Kidney (tissue), 14 donors: ENCODE measurements around the gene TFR2. TPM values are rescaled to one million over a fixed set of nuclear protein-coding genes. Genes with fewer than 3 reads are reported as not detected.

Experiments used
- DNase-seq, 5 donors: peaks; one replicate each; pipeline ENCODE4 v3.0.0-alpha.2; 2013 to 2020
- FAIRE-seq: peaks from 2 replicates; lab custom pipeline; 2012; peaks lifted over from hg19 to GRCh38; lab: Jason Lieb, UNC
- H3K27ac ChIP-seq, 2 donors: one replicate each; pipeline ENCODE4 v1.7.0; 2013; ENCODE audit warnings: low read depth in 2 of 2, low read length in 2 of 2, inconsistent platforms in 1 of 2
- H3K27me3 ChIP-seq: one replicate; pipeline ENCODE4 v1.7.1; 2013; ENCODE audit warnings: low read length, inconsistent platforms; ENCODE audit not compliant: control insufficient read depth, insufficient read depth
- H3K36me3 ChIP-seq, 3 donors: one replicate each; pipeline versions ENCODE4 v1.7.0 to v1.7.1; 2013; ENCODE audit warnings: low read length in 3 of 3, control low read depth in 1 of 3, inconsistent platforms in 1 of 3; ENCODE audit not compliant: insufficient read depth in 3 of 3, control insufficient read depth in 2 of 3
- H3K4me1 ChIP-seq, 3 donors: one replicate each; pipeline versions ENCODE4 v1.7.0 to v1.7.1; 2013; ENCODE audit warnings: low read length in 3 of 3, inconsistent platforms in 1 of 3, low read depth in 1 of 3; ENCODE audit not compliant: control insufficient read depth in 2 of 3, insufficient read depth in 2 of 3
- H3K4me3 ChIP-seq, 3 donors: one replicate each; pipeline versions ENCODE4 v1.7.0 to v1.8.1; 2013; ENCODE audit warnings: low read length in 3 of 3, control low read depth in 1 of 3, inconsistent platforms in 1 of 3
- H3K9ac ChIP-seq, 3 donors: one replicate each; pipeline versions ENCODE4 v1.7.0 to v1.7.1; 2013; ENCODE audit warnings: low read length in 3 of 3, control low read depth in 1 of 3, inconsistent platforms in 1 of 3
- H3K9me3 ChIP-seq, 3 donors: one replicate each; pipeline versions ENCODE4 v1.7.0 to v1.7.1; 2013; ENCODE audit warnings: low read length in 3 of 3, control low read depth in 1 of 3, inconsistent platforms in 1 of 3; ENCODE audit not compliant: control insufficient read depth in 2 of 3, insufficient read depth in 1 of 3
- CTCF ChIP-seq: IDR thresholded peaks from 3 replicates; pipeline ENCODE4 v1.5.1; 2012; ENCODE audit warnings: mild to moderate bottlenecking, moderate library complexity, borderline replicate concordance; ENCODE audit not compliant: insufficient read depth; ENCODE audit errors: extremely low read depth
- intact Hi-C: fragments of 100-400 bp; cut with DNase I; formaldehyde crosslinking; loops from one replicate; pipeline ENCODE4 v1.11.1; 2022
- polyA plus RNA-seq: library from polyadenylated mRNA; stranded (reverse); fragments of 350-450 nt; fragmentation: Illumina TruSeq; extraction: RNeasy Lipid Tissue Mini Kit (QIAGEN cat#74804); gene quantifications from one replicate; pipeline ENCODE4 v1.2.3, GENCODE V29; 2014; ENCODE audit warnings: low read depth, low replicate concordance; ENCODE audit not compliant: insufficient read depth
- total RNA-seq: library from RNA; stranded (reverse); fragmentation: NEBNext Ultra II Directional; extraction: Animal tissue kit (Norgen Biotek cat#: 25700); gene quantifications from one replicate; pipeline ENCODE4 v1.2.1, GENCODE V29; 2021
- donor health status: control.
- donor health status: control.
- donor health status: control.
- donor health status: control.
- donor health status: control.
- donor health status: DM: yes; HTN: yes; CAD: no.
- donor health status: Normal renal cell carcinoma (clear cell type).

The TFR2 gene
- total and polyA plus RNA-seq, 2 donors from 2014 or later: 0.22 to 0.79 TPM

GRCh38 chr7:100687751-100688300 is 46.5 kb upstream of the TFR2 start:
- Histone ChIP-seq H3K4me3 (no peak overlapping the region), H3K36me3 (peaks cover 2 to 26% (median 12%) of the 10 kb centered on the region in 3 donors), H3K27ac (no peak overlapping the region), H3K4me1 (peaks cover 0 to 21% (median 13%) of the 10 kb centered on the region in 3 donors), H3K9ac (no peak overlapping the region), H3K27me3 (no peaks in the 10 kb centered on the region), H3K9me3 (no peaks in the 10 kb centered on the region)
- DNase-seq (peak in 1 of 5 donors; percentile 68), FAIRE-seq (no peak)
- TF ChIP-seq CTCF: no peak
- intact Hi-C loops: loop anchor here (10.0 kb wide), 2 partner anchors 113 to 223 kb away; partner anchors contain the start of genes SAP25 and SPACDR

GRCh38 chr7:100687261-100687660 is 45.9 kb upstream of the TFR2 start:
- peaks cover 2 to 26% (median 12%) of the 10 kb centered on the region in 3 donors for H3K36me3 ChIP-seq

GRCh38 chr7:100686822-100687211 is 45.5 kb upstream of the TFR2 start:
- intact Hi-C loops: loop anchor here (10.0 kb wide), 2 partner anchors 112 to 222 kb away; partner anchors contain the start of genes SAP25 and SPACDR
- Histone ChIP-seq H3K27ac (no peak overlapping the region), H3K36me3 (peaks cover 2 to 26% (median 12%) of the 10 kb centered on the region in 3 donors), H3K9ac (no peak overlapping the region), H3K27me3 (no peaks in the 10 kb centered on the region), H3K4me3 (no peak overlapping the region), H3K4me1 (peaks cover 0 to 11% (median 6%) of the 10 kb centered on the region in 3 donors), H3K9me3 (no peaks in the 10 kb centered on the region)
- no peak for FAIRE-seq
- TF ChIP-seq CTCF: no peak
- DNase-seq: peak in 1 of 5 donors; percentile 56

More at GRCh38 chr7:100687261-100687660, 45.9 kb upstream of the TFR2 start:
- FAIRE-seq: no peak
- Histone ChIP-seq H3K9me3 (no peaks in the 10 kb centered on the region), H3K27ac (no peak overlapping the region), H3K9ac (no peak overlapping the region), H3K4me3 (no peak overlapping the region), H3K27me3 (no peaks in the 10 kb centered on the region), H3K4me1 (peaks cover 0 to 16% (median 8%) of the 10 kb centered on the region in 3 donors)
- TF ChIP-seq CTCF: no peak
- intact Hi-C loops: loop anchor here (10.0 kb wide), 2 partner anchors 112 to 222 kb away; partner anchors contain the start of genes SAP25 and SPACDR
- DNase-seq: no peak
